GM21619 (cell line): ENCODE data around the gene PACRG.
"Not testable (repeated sequence)": the region's sequence is repeated elsewhere in the genome, so short reads cannot be mapped to it uniquely, and the experiment has no call there.

ENCODE experiments used
- ATAC-seq: cut with Tn5 transposase; IDR thresholded peaks from one replicate; pipeline ENCODE4 v1.9.1; 2021; ENCODE audit not compliant: unreplicated experiment

The PACRG gene

DNA sequence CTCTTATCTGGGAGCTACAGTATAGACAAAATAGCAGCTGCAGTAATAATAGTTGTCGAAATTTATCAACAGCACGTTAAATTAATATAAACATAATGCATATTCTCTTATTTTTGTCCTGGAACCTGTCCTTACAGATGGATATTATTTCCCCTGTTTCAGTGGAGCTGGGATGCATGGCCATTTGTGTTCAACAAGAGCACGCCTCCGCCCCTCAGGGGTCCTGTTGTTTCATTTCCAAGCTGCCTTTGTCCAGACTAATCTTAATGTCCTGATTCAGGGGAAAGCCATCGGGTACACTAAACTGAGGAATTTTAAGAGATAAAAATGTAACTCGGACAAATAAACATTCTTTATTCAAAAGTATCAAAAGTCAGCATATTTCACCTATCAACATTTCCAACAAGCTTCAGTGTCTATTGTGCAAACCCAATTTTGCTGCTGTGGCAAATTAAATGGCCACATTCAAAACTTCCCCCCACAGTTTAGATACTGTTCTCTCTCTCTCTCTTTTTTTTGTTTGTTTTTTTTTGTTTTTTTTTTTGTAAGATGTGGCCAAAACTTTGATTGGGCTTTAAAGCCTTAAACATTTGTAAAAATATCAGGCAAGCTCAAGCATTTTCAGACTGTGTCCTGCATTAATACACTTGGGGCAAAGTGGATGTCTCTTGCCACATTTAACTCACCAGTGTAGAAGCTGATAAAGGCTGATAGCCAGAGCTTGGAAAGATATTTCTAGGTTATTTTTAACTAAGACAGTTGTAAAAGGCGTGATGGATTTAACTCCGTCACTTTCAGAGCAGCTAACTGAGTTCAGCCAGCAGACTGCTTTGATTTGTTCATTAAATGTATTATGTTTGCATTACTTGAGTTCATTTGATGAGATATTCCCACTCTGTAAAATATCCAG, 574.2 kb downstream of the PACRG start:
- ATAC-seq: no peak

DNA sequence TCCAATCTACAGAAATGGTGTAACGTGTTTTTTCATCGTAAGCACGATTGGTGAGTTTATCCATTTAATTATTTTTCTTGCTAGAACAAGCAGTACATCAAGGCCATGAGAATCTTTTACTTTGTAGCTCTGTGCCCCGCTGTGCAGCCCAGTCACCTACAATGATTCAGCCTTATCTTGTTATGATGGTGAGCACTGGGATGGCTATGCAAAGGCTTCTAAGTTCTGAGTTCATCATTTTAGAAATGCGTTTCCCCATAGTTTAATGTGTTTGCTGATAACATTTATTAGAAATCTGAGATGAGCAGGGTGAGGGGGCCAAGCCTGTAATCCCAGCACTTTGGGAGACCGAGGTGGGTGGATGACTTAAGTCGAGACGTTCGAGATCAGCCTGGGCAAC, 575.0 kb downstream of the PACRG start:
- ATAC-seq: no peak

DNA sequence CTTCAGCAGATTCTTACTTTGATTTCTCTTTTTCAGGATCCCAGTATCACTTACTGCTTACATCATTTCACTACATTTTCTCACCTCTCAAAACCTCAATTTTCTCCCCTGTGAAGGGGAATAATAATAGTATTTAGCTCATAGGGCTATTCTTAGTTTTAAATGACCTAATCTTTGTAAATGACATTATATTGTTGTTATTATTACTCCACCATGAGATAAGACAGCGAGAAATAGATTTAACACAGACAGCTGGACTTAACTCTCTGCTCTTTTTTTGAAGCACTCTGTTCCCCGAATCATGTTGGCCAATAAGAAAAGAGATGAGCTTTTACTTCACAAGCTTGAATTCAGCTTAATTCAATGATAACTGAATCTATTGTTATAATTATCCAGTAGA, 578.2 kb downstream of the PACRG start:
- ATAC-seq: no peak

DNA sequence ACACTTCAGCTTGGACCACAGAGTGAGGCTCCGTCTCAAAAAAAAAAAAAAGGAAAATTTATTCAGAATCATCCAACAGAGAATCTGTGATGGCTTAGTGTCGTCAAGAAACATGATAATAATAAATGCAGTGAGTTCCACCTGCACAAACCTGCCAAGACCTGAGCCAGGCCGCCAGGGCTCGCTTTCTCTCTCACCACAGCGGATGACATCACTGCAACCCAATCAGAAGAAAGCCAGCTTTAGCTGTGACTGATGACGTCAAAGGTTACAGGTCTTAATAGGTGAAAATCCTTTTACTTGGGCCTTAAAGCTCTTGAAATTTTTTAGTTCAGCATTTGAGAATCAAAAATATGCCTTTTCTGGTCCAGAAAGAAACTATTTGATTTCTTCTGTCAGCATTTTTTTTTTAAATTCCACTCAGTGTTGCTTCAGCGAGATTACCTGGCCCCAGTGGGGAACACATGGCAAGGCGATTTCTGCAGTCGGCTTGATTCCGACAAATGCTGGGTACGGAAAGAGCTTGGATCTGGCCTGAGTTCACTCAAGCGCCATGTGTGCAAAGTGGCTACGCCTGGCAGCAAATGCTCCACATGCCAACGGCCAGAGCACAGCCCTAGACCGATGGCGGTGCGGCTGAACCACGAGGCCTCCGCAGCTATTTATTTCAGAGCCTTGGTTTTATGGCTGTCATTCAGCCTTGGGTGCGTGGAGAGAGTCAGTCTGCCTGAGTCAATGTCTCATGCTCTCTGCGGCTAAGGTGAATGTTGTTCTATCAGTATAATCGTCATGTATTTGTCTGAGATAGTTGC, 581.1 kb downstream of the PACRG start:
- no peak for ATAC-seq

DNA sequence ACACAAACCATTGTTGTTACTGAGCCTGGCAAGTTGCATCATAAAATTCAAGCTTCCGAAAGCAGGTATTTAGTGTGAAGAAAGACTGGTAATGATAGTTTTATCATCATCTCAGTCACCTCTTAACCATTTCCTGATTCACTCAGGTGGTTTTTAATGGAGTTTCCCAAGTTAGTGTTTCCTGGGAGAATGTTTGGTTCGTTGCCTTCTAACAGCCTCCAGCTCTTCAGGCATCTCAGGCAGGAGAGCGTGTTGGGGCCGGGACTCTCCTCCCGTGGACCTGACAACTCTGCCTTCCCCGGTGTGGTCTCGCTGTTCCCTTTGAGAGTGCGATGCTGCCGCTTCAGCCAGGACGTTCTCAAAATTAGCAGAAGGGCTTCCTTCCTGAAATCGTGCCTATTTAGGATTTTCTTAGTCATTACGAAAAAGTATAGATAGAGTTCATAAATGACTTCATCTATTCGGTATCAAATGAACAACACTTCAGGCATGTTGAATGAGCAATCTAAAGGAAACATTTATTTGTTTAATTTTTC, 581.8 kb downstream of the PACRG start:
- no peak for ATAC-seq

DNA sequence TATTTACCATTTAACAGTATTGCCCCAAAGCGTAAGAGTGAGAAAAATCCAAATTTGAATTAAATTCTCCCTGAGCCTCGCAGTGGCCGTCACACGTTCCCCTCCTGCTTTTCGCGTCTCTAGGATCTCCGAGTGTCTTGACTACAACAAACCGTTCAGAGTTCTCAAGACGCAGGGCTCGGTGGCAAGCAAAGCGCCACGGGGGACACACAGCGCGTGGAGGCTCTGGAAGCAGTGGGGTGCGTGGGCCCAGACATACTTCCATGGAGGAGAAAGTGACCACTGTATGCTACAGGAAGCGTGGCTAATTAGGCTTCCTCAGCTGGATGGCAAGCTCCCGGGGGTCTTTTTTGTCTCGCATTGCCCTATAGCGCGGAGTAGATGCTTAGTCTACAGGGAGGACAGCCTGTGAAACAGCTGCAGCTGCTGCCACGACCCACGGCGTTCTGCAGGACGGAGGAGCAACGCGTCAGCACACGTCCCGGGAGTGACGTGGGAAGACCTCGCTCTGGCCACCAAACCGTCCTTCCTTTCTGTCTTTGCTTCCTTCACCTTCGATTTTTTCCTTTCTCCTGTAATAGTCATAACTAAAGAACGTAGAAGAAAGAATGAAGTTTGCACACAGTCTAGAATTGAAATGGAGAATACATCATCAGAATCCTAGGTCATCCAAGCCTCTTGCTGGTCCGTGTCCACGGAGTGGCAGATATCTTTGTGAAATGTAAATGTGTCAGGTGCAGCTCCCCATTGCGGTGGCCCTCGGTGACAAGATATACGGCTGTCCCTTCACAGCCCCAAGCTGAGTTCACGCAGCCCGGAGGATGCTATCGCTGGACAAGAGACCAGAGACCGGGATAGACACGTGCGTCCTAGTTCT, 582.6 kb downstream of the PACRG start:
- no peak for ATAC-seq

DNA sequence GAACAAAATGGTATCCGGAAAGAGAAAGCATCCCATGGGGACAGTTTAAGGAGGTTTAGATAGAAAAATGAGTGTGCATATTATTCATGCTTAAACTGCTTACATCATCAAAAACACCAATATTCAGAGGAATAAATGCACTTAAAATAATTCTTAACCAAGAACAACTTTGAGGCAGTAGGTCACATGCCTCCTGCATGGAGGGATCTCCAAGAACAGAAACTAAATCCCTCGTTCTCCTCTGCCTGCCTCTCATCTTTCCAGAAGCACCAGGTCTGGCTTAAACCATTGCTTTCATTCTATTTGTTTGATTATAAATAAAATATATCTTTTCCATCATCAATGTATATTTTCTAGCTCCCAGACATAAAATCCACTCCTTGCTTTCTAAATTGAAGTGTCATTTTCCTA, 583.2 kb downstream of the PACRG start:
- no peak for ATAC-seq

DNA sequence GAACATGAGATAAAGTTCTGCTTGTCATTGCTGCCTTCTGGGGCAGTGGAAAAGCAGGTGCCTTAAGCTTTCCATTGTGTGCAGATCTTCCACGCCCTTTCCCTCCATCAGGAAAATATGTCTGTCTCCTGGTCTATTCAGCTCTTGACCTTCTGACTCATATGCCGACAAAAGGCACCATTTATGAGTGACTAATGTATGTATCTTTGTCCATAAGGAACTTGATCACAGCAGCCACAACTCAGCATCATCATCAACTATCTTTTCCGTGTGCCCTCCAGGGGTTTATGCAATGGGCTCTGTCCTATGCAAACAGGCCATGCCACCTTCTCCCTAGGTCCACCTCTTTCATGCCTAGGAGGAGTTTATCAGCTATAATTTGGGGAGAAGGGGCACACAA, 584.1 kb downstream of the PACRG start:
- no peak for ATAC-seq

DNA sequence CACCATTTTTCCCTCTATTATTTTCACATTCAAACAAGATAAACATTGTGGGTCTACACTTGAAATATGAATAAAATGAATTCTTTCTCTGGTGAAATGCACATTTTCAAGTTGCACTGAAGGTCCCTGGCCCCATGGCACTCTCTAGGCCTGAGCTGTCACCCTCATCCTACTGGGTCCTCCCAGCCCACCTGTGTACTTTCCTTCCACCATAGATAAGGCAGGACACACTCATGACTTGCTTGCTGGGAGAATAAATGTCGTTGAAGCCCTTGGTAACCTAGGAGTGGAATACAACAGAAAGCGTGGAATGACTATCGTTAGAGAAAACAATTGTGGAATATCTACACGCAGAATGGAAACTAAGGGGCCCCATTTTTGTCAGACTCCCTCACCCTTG, 585.8 kb downstream of the PACRG start:
- ATAC-seq: no peak

DNA sequence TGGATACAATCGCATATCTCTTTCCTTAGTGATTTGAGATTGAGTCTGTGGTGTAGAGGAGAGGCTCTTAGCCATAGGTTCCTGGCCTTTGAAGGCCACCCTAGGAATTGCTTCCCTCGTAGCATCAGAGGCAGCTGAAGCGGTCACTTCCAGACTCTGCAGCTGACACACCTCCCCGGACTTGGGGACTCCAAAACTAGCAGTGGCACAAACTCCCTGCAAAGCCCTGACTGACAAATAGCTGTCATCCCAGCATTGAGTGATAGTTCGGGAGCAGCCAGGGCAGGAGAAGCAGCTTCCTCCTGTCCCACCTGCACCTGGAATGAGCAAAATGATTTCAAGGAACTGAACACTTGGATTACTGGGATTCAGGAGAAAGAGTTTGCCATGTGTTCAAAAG, 586.2 kb downstream of the PACRG start:
- ATAC-seq: no peak

DNA sequence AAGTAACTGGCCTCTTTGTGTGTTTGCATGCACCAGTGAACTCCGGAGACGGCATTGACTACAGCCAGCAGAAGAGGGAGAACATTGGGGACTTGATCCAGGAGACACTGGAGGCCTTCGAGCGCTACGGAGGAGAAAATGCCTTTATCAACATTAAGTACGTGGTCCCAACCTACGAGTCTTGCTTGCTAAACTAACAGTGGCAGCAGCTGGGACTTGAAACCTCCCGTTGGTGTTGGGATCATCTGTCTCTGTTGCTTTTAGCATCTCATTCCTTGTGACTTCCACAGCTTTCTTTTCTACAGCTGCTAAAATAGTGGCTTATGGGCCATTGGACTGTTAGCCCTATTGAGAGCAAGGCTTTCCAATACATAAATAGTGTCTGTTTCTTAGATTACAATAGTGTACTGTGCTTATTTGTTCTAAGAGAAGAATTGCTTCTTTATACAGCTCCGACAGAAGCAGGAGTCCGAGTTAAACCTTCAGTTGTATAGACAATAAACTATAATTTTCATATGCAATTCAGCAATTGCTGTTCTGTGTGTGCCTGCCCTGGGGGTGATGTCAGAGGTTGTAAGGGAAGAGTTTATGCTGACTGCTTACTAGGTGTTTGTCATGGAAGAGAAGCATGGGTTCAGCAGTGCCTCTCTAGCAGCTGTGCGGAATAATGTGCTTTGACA, 587.2 kb downstream of the PACRG start:
- ATAC-seq: no peak

DNA sequence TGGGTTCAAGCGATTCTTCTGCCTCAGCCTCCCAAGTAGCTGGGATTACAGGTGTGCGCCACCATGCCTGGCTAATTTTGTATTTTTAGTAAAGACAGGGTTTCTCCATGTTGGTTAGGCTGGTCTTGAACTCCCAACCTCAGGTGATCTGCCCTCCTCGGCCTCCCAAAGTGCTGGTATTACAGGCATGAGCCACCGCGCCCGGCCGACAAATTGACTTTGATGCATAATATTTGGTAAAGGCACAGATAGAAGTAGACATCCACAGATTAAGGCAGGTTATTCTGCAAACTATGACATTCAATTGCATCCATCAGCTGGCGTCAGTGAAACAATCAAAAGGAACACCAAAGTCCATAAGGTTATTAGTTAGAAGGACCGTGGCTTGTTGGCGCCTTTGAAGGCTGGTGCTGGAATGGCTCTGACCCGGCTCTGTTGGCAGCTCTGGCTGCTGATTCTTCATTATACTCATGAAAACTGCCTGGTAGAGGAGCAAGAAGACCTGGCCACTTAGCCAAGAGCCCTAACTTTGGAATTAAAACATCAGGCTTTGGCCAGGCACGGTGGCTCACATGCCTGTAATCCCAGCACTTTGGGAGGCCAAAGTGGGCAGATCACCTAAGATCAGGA, 589.2 kb downstream of the PACRG start:
- ATAC-seq: not testable (repeated sequence)

DNA sequence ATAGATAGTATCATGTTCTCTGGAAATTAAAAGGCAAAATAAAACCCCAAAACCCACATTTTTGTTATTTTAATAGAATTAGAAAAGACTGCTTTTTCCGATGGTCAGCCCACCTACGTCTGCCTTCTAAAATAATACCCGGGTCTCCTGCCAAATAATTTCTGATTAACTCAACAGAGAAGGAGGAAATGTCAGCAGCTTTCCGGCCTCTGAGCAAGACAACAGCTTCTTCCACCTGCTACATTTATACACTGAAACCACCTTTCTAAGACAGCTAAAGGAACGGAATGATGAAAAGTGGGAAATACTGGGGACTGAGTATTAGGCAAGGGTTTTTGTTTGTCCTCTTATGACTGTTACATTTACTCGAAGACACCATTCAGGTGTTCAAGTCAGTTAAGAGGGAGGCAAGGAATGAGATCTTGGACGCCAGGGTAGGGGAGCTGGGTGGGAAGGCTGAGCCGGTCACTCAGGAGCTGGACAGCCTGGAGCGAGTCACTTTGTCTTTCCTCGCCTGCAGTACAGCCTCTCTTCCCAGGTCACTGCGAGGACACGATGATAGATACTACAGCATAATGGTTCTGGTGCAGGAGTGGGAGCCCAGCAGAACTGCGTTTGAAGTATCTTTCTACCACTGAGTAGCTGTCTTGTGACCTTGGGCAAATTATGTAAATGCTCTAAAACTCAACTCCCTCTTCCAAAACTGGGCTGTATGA, 590.5 kb downstream of the PACRG start:
- ATAC-seq: no peak

DNA sequence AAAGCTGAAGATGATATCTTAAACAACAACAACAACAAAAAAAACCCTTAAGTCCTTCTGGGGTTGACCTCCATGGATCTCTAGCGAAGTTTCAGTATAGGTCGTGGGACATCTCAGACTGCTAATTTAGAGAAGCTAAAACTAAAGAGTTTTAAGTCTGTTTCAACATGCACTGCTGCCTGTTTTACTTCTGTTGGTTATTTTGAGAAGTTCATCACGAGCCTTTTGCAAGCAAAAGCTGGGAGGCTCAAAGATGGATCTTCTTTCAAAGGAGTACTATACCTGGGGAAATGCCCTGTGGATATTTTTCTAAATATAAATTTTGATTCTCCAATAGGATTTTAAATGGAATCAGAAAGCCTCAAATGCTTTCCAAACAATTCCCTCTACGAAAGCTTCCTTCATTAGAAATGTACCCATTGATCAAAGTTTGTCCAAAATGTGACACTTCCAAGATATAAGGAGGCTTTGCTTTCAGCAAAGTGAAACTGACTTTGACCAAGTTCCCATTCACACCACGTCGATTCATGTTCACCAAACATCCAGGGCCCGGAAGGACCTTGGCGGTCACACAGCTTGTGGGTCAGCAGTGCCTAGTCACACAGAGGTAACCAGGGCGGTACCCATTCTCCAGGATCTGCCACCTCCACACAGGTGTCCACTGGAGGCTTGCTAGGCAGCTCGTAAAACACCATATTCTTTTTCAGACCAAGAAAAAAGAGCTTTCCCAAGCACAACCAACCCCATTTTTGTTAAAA, 592.0 kb downstream of the PACRG start:
- ATAC-seq: no peak

DNA sequence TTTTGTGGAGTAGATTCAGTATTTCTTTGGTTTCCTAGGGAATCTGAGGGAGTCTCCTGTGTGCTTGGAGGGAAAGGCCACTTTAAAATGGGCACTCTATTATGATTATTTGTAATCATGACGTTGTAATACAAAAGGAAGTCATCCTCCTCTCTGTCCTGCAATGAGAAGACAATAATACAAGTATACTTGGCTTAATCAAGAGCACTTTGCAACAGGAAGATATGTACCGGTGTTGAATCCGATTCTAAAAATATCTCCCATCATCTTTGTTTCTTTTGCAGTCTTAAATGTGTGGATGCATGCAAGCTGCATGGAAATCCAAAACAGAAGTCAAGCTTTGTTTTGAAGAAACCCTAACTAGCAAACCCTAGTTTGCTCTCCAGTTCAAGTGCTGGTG, 592.6 kb downstream of the PACRG start:
- no peak for ATAC-seq

DNA sequence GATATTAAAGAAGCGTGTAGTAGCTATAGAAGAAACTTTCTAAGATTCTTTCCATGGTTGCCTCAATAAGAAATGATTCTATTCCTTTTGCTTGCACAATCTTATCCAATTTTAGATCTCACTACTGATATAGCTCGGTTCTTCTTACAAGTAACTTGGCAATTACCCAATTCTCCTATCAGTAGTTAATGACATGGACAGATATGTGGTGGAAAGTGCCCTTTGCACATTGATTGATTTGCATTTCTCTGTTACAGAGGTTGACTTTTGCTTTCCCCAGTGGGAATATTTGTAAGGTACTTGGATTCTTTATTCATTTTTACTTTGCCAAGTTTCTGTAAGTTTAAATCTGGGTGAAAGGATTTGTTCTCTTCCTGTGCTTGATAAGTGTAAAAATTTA, 593.0 kb downstream of the PACRG start:
- no peak for ATAC-seq

DNA sequence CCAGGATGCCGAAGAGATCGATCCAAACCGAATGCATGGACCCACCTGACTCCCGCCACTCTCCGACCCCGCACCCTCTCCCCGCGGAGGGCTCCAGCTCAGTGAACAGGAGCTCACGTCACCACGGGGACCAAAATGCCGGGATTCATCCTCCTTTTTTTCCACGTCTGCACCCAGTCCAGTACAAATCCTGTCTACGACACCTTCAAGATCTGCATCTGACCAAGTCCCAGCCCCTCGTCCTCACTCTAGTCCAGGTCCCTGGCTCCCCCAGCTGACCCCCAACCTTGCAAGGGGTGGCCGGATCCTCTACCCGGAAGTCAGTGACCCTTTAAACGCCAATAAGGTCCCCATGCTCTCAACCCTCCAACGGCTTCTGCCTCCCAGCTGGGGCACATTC, 593.9 kb downstream of the PACRG start:
- no peak for ATAC-seq

DNA sequence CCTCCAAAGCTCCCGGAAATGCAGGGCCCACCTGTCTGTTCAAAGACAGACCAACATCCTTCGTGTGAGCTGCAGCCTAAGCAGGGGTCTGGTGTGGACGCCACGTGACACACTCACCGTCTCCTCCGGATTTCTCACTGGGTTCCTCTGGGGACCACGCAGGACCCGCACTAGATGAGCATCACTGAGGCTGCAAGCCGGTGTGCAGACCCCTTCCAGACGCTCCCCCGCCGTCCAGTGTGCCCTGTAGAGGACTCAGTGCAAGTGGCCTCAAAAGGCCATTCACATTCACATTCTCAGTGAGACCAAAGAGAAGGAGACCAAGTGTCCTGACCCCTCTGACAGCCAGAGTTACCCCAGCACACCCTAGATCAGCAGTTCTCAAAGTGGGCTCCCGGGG, 595.5 kb downstream of the PACRG start:
- ATAC-seq: no peak

DNA sequence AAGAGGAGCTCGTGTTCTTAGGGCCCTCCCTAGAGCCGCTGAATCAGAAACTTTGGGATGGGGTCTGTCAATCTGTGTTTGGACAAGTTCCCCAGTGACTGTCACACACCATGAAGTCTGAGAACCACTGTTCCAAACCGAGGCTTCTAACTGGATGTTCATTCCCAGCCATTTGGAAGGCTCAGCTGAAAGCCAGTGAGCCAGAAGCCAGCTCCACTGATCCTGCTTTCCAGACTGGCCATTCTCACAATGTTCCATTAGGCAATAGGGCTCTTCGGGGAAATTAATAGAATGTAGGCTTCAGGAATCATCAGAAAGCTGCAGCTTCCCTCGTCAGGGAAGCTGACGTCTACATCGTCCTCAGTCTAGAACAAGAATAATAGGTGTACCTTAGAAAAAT, 595.9 kb downstream of the PACRG start:
- ATAC-seq: no peak
